H7 (cell line): ENCODE data around the gene CIDEC. TPM values are rescaled to one million over a fixed set of nuclear protein-coding genes. Genes with fewer than 3 reads are reported as not detected.

ENCODE experiments used
- DNase-seq: peaks from one replicate; pipeline ENCODE4 v3.0.0; 2012
- H3K27me3 ChIP-seq: 2 replicates; pipeline ENCODE4 v1.6.0; 2011; ENCODE audit warnings: mild to moderate bottlenecking, low read length; ENCODE audit not compliant: control insufficient read depth, insufficient read depth
- H3K36me3 ChIP-seq: replicated peaks from 2 replicates; pipeline ENCODE4 v1.5.1; 2011; ENCODE audit warnings: low read length; ENCODE audit not compliant: control insufficient read depth, insufficient read depth
- H3K4me3 ChIP-seq: 2 replicates; pipeline ENCODE4 v1.5.1; 2011; ENCODE audit warnings: low read depth, mild to moderate bottlenecking, control low read depth, low read length, moderate library complexity; ENCODE audit not compliant: insufficient read depth
- total RNA-seq: library from RNA; depleted of rRNA; stranded (reverse); fragments of >200 nt; shearing (Covaris generic); gene quantifications from 2 replicates; pipeline ENCODE4 v1.2.3, GENCODE V29; 2014; rRNA removed

The CIDEC gene
- total RNA-seq, 1 experiment from 2014 or later = not detected

DNA sequence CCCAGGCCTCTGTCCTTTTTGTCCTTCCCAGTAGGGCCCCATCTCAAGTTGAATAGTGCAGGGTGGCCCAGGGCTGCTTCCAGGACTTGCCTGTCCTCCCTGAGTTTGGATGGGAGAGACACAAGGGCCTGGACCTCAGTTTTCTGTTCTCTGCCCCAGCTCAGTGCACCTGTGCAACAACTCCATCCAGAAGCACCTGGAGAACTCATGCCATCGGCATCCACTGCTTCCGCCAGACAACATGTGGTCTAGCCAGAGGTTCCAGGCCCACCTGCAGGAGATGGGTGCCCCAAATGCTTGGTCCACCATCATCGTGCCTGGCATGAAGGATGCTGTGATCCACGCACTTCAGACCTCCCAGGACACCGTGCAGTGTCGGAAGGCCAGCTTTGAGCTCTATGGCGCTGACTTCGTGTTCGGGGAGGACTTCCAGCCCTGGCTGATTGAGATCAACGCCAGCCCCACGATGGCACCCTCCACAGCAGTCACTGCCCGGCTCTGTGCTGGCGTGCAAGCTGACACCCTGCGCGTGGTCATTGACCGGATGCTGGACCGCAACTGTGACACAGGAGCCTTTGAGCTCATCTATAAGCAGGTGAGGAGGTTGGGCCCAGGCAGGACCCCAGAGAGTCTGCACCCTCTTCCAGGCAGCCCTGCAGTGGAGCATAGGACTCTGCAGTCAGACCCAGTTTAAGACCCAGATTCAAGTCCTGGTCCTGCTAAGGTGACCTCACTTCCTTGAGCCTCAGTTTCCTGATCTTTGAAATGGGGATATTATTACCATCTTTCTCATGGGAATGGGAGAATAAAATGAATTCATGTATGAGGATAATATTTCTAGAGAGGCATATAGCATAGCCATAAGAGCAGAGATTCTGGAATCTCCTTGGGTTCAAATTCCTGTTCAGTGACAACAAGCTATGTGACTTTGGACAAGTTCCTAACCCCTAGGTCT lies 51.0 kb downstream of the CIDEC start:
- H3K4me3 ChIP-seq = no peak overlapping the region

DNA sequence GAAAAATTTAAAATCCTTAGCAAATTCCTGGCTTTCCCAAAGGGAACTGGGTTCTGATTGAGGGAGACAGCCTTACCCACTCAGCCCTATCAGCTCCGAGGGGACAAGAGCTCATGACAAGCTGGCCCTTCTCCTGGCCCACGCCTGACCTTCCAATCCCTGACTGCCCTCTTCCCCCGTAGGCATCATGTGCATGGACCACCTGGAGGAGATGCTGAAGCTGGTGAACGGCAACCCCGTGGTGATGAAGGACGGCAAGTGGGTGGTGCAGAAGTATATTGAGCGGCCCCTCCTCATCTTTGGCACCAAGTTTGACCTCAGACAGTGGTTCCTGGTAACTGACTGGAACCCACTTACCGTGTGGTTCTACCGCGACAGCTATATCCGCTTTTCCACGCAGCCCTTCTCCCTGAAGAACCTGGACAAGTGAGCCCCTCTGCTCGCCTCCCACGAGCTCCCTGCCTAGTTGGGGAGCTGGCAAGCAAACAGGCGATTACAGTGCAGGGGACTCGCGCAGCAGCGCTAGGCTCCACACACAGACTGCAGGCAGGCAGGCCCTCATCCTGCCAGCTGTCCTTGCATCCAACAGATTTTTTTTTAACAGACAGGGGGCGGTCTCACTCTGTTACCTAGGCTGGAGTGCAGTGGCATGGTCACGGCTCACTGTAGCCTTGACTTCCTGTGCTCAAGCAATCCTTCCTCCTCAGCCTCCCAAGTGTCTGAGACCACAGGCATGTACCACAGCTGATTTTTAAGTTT lies 53.1 kb downstream of the CIDEC start:
- H3K4me3 ChIP-seq = no peak overlapping the region
- H3K27me3 ChIP-seq = no peaks in the 10 kb centered on the region
- no peaks in the 10 kb centered on the region; the same call in 1 of the 2 replicates for H3K36me3 ChIP-seq
- DNase-seq = peak; percentile 82

More for the DNA sequence above, 51.0 kb downstream of the CIDEC start:
- DNase-seq = no peak
- Histone ChIP-seq H3K27me3 (no peaks in the 10 kb centered on the region), H3K36me3 (no peaks in the 10 kb centered on the region; the same call in 1 of the 2 replicates)

DNA sequence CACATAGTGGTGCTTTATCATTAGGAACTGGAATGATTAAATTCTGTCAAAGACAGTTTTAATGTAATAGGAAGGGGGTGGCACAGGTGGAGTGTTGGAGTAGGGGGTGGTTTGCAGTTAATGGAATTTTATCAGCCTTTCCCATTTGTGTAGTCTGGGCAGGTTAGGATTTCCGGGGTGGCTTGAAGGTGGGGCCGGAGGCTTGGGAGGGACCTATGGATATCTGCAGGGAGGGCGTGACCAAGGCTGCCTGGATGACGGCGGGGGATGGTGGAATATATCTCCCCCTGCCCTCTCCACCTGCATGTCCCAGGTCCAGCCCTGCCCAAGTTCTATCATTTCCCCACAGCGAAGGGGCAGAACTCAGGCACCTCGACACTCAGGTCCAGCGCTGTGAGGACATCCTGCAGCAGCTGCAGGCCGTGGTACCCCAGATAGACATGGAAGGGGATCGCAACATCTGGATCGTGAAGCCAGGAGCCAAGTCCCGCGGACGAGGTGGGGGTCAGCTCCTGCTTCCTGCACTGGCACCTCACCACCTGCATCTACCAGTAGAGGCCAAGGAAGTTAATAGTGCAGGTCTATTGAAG lies 54.5 kb downstream of the CIDEC start:
- no peak overlapping the region for H3K4me3 ChIP-seq

DNA sequence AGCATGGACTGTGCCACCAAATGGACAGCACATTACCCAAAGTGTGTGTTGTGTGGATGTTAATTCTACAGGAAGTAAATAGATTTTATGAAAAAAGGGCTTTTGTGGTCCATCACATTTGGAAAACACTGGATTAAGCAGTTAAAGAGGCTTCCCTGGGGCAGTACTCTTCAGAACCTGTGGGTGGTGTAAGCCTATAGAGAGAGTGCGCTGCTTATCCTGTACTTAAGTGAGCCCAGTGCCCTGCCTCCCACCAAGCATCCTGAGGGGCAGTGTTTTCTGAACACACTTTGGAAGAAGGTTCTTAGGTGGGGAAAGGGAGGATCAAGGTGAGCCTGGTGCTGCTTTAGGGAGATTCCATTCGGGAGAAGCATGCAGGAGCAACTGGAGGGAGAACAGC lies 59.1 kb downstream of the CIDEC start:
- H3K36me3 ChIP-seq = no peaks in the 10 kb centered on the region; the same call in 1 of the 2 replicates
- H3K27me3 ChIP-seq = no peaks in the 10 kb centered on the region; the same call in 1 of the 2 replicates
- no peak overlapping the region for H3K4me3 ChIP-seq
- DNase-seq = peak; percentile 82

More for the DNA sequence above, 54.5 kb downstream of the CIDEC start:
- no peaks in the 10 kb centered on the region for H3K27me3 ChIP-seq
- no peaks in the 10 kb centered on the region; the same call in 1 of the 2 replicates for H3K36me3 ChIP-seq
- DNase-seq = no peak

DNA sequence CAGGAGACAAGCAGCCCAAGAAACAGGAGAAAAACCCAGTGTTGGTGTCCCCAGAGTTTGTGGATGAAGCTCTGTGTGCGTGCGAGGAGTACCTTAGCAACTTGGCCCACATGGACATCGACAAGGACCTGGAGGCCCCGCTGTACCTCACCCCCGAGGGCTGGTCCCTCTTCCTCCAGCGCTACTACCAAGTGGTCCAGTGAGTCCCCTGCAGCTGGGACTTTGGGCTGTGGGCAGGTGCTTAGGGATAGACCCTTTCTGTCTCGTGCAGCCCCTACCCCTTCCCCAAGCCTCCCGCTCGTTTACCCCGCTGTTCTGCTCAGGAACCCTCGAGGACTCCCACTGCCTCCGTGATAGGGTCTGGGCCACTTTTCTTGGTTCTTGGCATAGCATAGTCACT lies 59.5 kb downstream of the CIDEC start:
- Histone ChIP-seq H3K36me3 (no peaks in the 10 kb centered on the region), H3K4me3 (no peak overlapping the region)
- no peak for DNase-seq

DNA sequence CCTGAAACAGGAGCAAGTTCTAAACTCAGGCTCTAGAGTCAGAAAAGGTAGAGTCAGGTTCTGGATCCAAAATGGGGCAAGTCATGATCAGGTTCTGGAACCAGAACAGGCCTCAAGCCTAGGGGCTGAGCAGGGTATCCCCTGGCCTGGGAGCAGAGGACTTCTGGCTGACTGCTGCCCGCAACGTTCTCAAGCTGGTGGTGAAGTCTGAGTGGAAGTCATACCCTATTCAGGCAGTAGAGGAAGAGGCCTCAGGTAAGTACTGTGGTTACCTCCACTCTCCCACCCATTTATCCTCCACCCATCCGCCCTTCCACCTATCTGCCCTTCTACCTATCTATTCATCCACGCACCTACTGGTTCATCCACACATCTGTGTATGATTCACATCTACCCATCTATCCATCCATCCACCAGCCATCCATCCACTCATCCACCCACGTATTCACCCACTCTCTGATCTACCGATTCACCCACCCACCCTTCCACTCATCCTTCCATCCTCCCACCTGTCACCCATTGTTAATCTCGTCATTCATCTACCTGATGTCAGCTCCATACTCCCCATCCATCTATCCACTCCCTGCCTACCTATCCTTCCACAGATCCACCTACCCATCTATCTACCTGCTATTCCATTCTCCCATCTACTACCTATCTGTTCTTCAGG lies 61.3 kb downstream of the CIDEC start:
- H3K36me3 ChIP-seq = no peaks in the 10 kb centered on the region
- no peaks in the 10 kb centered on the region; the same call in 1 of the 2 replicates for H3K27me3 ChIP-seq
- H3K4me3 ChIP-seq = no peak overlapping the region
- no peak for DNase-seq

More for the DNA sequence above, 59.5 kb downstream of the CIDEC start:
- H3K27me3 ChIP-seq = no peaks in the 10 kb centered on the region; the same call in 1 of the 2 replicates

DNA sequence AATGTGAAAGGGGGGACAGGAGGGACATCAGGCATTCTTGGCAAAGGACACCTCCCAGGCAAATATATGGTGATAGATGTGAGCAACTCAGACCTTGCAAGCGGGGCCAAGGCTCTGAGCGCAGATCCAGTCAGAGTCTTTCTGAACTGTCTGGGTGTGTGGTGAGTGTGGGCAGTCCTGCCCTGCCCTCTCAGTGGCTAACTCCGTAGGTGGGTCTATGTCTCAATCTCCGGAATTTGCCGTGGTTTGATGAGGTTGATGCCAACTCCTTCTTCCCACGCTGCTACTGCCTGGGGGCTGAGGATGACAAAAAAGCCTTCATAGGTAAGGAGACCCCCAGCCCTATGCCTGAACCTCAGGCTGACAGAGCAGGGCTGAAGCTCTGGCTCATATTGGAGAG lies 62.6 kb downstream of the CIDEC start:
- no peak overlapping the region for H3K4me3 ChIP-seq
- no peaks in the 10 kb centered on the region for H3K36me3 ChIP-seq
- DNase-seq = no peak
- no peaks in the 10 kb centered on the region; the same call in 1 of the 2 replicates for H3K27me3 ChIP-seq

Other genes with a start within 250 kb of the CIDEC start
- gene MTMR14, start 230.7 kb downstream of the CIDEC start, total RNA-seq = 42.9 and 53.4 TPM in 2 replicates
- gene CPNE9, start 176.4 kb downstream of the CIDEC start, total RNA-seq = 0.18 and 0.38 TPM in 2 replicates
- 21.1 and 24.0 TPM in 2 replicates for gene BRPF1, start 148.5 kb downstream of the CIDEC start, total RNA-seq
- gene OGG1, start 130.3 kb downstream of the CIDEC start, total RNA-seq = 17.7 and 29.3 TPM in 2 replicates
- gene CAMK1, start 110.3 kb downstream of the CIDEC start, total RNA-seq = 5.1 and 10.7 TPM in 2 replicates
- 76.0 and 79.6 TPM in 2 replicates for gene TADA3, start 87.8 kb downstream of the CIDEC start, total RNA-seq
- 207 and 239 TPM in 2 replicates for gene ARPC4, start 87.2 kb downstream of the CIDEC start, total RNA-seq
- 3.7 and 7.4 TPM in 2 replicates for gene TTLL3, start 70.0 kb downstream of the CIDEC start, total RNA-seq
- gene RPUSD3, start 36.2 kb downstream of the CIDEC start, total RNA-seq = 117 and 131 TPM in 2 replicates
- gene JAGN1, start 10.4 kb upstream of the CIDEC start, total RNA-seq = 15.0 and 15.1 TPM in 2 replicates
- 1.5 and 1.9 TPM in 2 replicates for gene IL17RE, start 22.6 kb upstream of the CIDEC start, total RNA-seq
- gene IL17RC, start 36.8 kb upstream of the CIDEC start, total RNA-seq = 11.6 and 15.3 TPM in 2 replicates
- gene CRELD1, start 53.6 kb upstream of the CIDEC start, total RNA-seq = 22.2 and 30.2 TPM in 2 replicates
- gene PRRT3, start 72.2 kb upstream of the CIDEC start, total RNA-seq = 5.3 and 6.8 TPM in 2 replicates
- 21.8 and 45.2 TPM in 2 replicates for gene EMC3, start 106.6 kb upstream of the CIDEC start, total RNA-seq
- 67.7 and 77.5 TPM in 2 replicates for gene FANCD2, start 146.2 kb upstream of the CIDEC start, total RNA-seq
- gene FANCD2OS, start 228.0 kb upstream of the CIDEC start, total RNA-seq = not detected in 2 replicates
- 88.1 and 93.3 TPM in 2 replicates for gene BRK1, start 235.4 kb upstream of the CIDEC start, total RNA-seq